ENCODE results near the gene POU4F2.
"Not testable (repeated sequence)": the region's sequence is repeated elsewhere in the genome, so short reads cannot be mapped to it uniquely, and the experiment has no call there.

The POU4F2 gene

DNA sequence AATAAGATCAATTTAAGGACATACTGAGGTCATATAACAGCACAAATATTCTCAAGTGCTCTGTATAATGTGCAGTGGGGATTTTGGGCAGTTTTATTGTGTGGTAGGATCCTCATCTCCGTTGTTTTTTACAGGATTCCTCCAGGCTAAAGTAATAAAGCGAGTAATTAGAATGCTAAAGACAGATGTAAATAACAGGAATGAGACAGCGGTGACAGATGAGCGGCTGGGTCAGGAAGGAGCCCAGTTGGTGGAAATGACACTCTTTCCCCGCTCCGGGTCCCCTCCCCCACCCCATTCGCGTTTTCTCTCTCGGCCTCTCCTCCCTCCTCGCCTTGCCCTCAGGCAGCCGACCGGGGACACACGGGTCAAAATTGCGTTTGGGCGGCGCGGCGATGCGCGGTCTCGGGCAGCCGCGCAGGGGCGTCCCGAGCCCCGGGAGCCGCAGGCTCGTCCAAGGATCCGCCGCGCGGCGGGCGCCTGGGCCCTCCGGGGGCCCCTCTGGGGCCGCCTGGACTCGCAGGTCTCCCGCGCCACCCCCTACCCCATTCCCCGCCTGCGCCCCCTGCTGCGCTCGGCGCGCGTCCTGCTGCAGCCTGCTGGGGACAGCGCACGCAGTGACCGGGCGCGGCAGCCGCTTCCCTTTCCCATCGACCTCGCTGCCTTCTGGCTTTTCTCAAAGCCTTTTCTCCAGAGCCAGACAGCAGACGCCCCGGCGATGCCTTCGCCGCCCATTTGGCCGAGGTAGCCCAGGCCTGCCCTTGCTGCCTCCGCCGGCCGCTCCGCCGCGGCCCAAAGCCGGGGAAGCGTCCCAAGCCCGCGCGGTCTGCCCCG is 16.2 kb downstream of the POU4F2 start:
- DNase-seq (ENCODE audit: low read depth in 2 of 2) = no peak

DNA sequence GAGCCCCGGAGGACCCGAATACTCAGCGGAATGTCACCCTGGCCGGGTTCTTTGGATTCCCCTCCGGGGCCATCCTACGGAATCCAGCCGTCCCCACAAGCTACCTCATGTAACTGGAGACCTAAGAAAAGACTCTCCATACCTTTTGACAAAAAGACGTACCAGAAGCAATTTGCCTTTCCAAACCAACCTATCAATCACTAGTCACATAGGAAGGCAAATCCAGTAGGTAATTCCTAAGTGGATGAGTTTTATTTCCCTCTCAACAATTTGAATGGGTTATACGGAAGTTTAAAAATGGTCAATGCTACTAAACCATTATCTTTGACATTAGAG is 16.8 kb downstream of the POU4F2 start:
- DNase-seq (ENCODE audit: low read depth in 2 of 2) = no peak

DNA sequence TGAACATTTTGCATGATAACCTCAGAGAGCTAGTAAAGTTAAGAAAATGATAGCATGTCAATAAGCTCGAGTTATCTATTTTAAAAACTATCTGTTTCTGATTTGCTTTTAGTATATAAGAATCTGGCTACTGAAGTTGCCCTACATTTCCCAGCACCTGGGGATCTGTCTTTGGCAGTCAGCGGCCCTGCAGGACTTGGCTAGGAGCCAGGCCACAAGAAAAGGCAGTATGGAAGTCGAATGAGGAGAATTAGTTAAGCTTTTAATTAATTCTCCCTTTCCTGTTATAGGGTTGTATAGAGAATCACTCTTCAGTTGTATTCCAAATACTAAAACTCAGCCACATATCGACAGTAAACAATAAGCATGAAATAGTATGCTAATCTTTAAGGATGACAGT is 22.7 kb downstream of the POU4F2 start:
- no peak for DNase-seq (ENCODE audit: low read depth in 2 of 2)

DNA sequence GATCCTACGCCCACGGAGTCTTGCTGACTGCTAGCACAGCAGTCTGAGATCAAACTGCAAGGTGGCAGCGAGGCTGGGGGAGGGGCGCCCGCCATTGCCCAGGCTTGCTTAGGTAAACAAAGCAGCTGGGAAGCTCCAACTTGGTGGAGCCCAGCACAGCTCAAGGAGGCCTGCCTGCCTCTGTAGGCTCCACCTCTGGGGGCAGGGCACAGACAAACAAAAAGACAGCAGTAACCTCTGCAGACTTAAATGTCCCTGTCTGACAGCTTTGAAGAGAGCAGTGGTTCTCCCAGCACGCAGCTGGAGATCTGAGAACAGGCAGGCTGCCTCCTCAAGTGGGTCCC is 25.2 kb downstream of the POU4F2 start:
- DNase-seq (ENCODE audit: low read depth in 2 of 2) = not testable (repeated sequence)

DNA sequence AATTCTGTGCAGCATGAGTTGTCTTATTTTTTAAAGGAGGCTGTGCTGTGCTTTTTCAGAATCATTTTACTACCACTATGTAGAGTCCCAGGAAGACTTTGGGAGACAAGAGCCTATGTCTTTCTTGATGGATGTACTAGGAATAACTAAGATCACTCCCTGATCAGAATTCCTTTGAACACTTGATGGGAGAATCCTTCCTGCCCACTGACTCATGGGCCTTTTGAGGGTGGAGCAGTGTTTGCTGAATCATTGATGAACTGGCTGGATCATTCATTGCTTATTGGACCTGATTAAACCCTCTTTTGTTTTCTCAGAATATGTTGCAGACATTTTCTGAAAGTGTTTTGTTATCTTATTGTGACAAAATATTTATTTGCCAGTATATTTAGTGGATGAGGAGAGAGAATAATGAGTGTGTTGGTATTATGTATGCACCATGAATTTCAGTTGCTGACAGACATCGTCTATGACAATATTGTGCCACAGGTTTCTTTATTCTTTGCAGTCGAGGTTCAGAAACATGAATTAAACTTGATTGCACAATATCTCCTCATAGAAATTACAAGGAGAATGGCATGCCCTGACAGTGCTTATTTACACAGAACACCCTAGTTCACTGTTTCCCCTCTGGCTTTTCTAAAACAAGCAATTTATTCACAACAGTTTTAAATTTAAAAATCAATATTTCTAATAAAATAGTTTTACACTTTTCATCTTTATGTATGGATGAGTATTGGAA is 36.3 kb downstream of the POU4F2 start:
- DNase-seq (ENCODE audit: low read depth in 2 of 2) = no peak

Data from stimulated activated CD8-positive, alpha-beta memory T cell treated with anti-CD3 and anti-CD28 coated beads, Interleukin-15, amount 100 ng/mL, for 48 hours (primary cell).